Uterus (tissue), 2 donors: ENCODE results near the gene SERPINB11.
"Not testable (repeated sequence)": the region's sequence is repeated elsewhere in the genome, so short reads cannot be mapped to it uniquely, and the experiment has no call there.

Experiments
- CTCF ChIP-seq, 4 experiments: fragments of 200-600 bp in 2 of 4; fragments of 450-650 bp in 2 of 4; sonication (generic) in 2 of 4; IDR thresholded peaks; one replicate each; pipeline ENCODE4 v1.5.1; 2016 to 2019; ENCODE audit warnings: antibody characterized with exemption in 4 of 4, mild to moderate bottlenecking in 2 of 4, moderate library complexity in 1 of 4
- POLR2A ChIP-seq, 2 donors: fragments of 450-650 bp; IDR thresholded peaks; one replicate each; pipeline ENCODE4 v1.6.1; 2016; ENCODE audit warnings: antibody characterized with exemption in 2 of 2, mild to moderate bottlenecking in 1 of 2, moderate library complexity in 1 of 2

- TF ChIP-seq CTCF, POLR2A (IDR thresholded peaks at IDR 0.05): not testable (repeated sequence)
Observed at GRCh38 chr18:63661750-63662149, 41.0 kb upstream of the SERPINB11 start, which contains the start of gene SERPINB3.
